ENCODE measurements around the gene CCL14. TPM values are rescaled to one million over a fixed set of nuclear protein-coding genes. Genes with fewer than 3 reads are reported as not detected.

Gene CCL14
- total RNA-seq, 6 donors from 2014 or later: 1.0 to 90.7 (median 5.6) TPM

GRCh38 chr17:35977509-35977908, 9.0 kb downstream of the CCL14 start:
- ATAC-seq (ENCODE audit: low FRiP score in 2 of 2) (no peak), DNase-seq (no peak)
- H3K36me3 ChIP-seq: no peaks in the 10 kb centered on the region
- H3K4me1 ChIP-seq: peaks cover 0 to 11% (median 3%) of the 10 kb centered on the region in 4 donors
- H3K9me3 ChIP-seq: no peaks in the 10 kb centered on the region
- TF ChIP-seq CTCF (IDR thresholded peaks at IDR 0.05) (no peak), POLR2A (IDR thresholded peaks at IDR 0.05) (no peak), POLR2AphosphoS5 (IDR thresholded peaks at IDR 0.05) (no peak), EP300 (IDR thresholded peaks at IDR 0.05) (no peak)
- no peak overlapping the region for H3K4me3 ChIP-seq
- H3K27me3 ChIP-seq: no peaks in the 10 kb centered on the region
- no peak overlapping the region for H3K27ac ChIP-seq
- 90 to 93% methylated on average over 6 to 7 of the region's 7 CpGs for WGBS, 2 donors

- DNase-seq: no peak
- WGBS, 2 donors: 55 to 63% methylated on average over 10 of the region's 10 CpGs
- Histone ChIP-seq H3K4me1 (peaks cover 4 to 18% (median 5%) of the 10 kb centered on the region in 4 donors), H3K36me3 (no peaks in the 10 kb centered on the region), H3K4me3 (no peak overlapping the region), H3K27me3 (no peaks in the 10 kb centered on the region), H3K27ac (peak overlapping the region in 3 of 4 donors; percentile 22 to 72 (median 49)), H3K9me3 (no peaks in the 10 kb centered on the region)
- no peak for ATAC-seq (ENCODE audit: low FRiP score in 2 of 2)
- TF ChIP-seq POLR2A (IDR thresholded peaks at IDR 0.05): no peak
- TF ChIP-seq POLR2AphosphoS5 (IDR thresholded peaks at IDR 0.05): no peak
- no peak for TF ChIP-seq CTCF (IDR thresholded peaks at IDR 0.05)
- no peak for TF ChIP-seq EP300 (IDR thresholded peaks at IDR 0.05)
Measured at GRCh38 chr17:35973333-35974260, 12.9 kb downstream of the CCL14 start.

GRCh38 chr17:35972945-35973332, 13.6 kb downstream of the CCL14 start:
- no peak for TF ChIP-seq POLR2A (IDR thresholded peaks at IDR 0.05)
- TF ChIP-seq CTCF (IDR thresholded peaks at IDR 0.05): no peak
- no peak for TF ChIP-seq EP300 (IDR thresholded peaks at IDR 0.05)
- TF ChIP-seq POLR2AphosphoS5 (IDR thresholded peaks at IDR 0.05): no peak
- Histone ChIP-seq H3K4me1 (peaks cover 4 to 18% (median 5%) of the 10 kb centered on the region in 4 donors), H3K4me3 (no peak overlapping the region), H3K9me3 (no peaks in the 10 kb centered on the region), H3K27ac (peak overlapping the region in 3 of 4 donors; percentile 49 to 72 (median 49)), H3K36me3 (no peaks in the 10 kb centered on the region), H3K27me3 (no peaks in the 10 kb centered on the region)
- 71 to 80% methylated on average over 4 of the region's 4 CpGs for WGBS, 2 donors
- DNase-seq (no peak), ATAC-seq (ENCODE audit: low FRiP score in 2 of 2) (no peak)

- ATAC-seq (ENCODE audit: low FRiP score in 2 of 2) (no peak), DNase-seq (no peak)
- H3K27ac ChIP-seq: peak overlapping the region in 3 of 4 donors; percentile 49 to 72 (median 49)
- WGBS, 2 donors: 89% methylated on average over 6 of the region's 6 CpGs
- H3K4me3 ChIP-seq: no peak overlapping the region
- no peak for TF ChIP-seq POLR2AphosphoS5 (IDR thresholded peaks at IDR 0.05)
- TF ChIP-seq CTCF (IDR thresholded peaks at IDR 0.05): no peak
- no peak for TF ChIP-seq EP300 (IDR thresholded peaks at IDR 0.05)
- TF ChIP-seq POLR2A (IDR thresholded peaks at IDR 0.05): no peak
- no peaks in the 10 kb centered on the region for H3K27me3 ChIP-seq
- no peaks in the 10 kb centered on the region for H3K36me3 ChIP-seq
- H3K9me3 ChIP-seq: no peaks in the 10 kb centered on the region
- H3K4me1 ChIP-seq: peaks cover 4 to 18% (median 5%) of the 10 kb centered on the region in 4 donors
Measured at GRCh38 chr17:35972535-35972934, 14.0 kb downstream of the CCL14 start.

Measured in upper lobe of left lung (tissue), 6 donors.